Neural cell (in vitro differentiated cells): ENCODE results near the gene JAKMIP3. TPM values are rescaled to one million over a fixed set of nuclear protein-coding genes. Genes with fewer than 3 reads are reported as not detected.

Experiments used
- H2AFZ ChIP-seq: fragments of 200-600, 300-800 bp; sonication (generic), shearing (Covaris generic); 2 replicates; pipeline ENCODE4 v1.6.0; 2014; ENCODE audit warnings: low read depth, mild to moderate bottlenecking, antibody characterized with exemption, low read length, moderate library complexity
- H3F3A ChIP-seq: fragments of 200-600 bp; shearing (Covaris generic); 2 replicates; pipeline ENCODE4 v1.6.1; 2016; ENCODE audit warnings: mild to moderate bottlenecking, moderate library complexity, mixed read lengths, antibody characterized with exemption, low read length; ENCODE audit not compliant: insufficient read depth, poor library complexity, severe bottlenecking
- H3K27ac ChIP-seq: fragments of 200-600, 300-800 bp; sonication (generic), shearing (Covaris generic); 2 replicates; pipeline ENCODE4 v1.5.1; 2014; ENCODE audit warnings: mild to moderate bottlenecking, low read length, moderate library complexity
- H3K27me3 ChIP-seq: fragments of 300-800, 200-600 bp; sonication (generic), shearing (Covaris generic); 2 replicates; pipeline ENCODE4 v1.6.0; 2014; ENCODE audit warnings: mild to moderate bottlenecking, low read depth, low read length, moderate library complexity; ENCODE audit not compliant: insufficient read depth
- H3K36me3 ChIP-seq: fragments of 300-800, 200-600 bp; sonication (generic), shearing (Covaris generic); 2 replicates; pipeline ENCODE4 v1.5.1; 2014; ENCODE audit warnings: mild to moderate bottlenecking, antibody characterized with exemption, low read length, moderate library complexity; ENCODE audit not compliant: insufficient read depth
- H3K4me2 ChIP-seq: fragments of 300-800, 200-600 bp; sonication (generic), shearing (Covaris generic); 2 replicates; pipeline ENCODE4 v1.6.0; 2014; ENCODE audit warnings: mild to moderate bottlenecking, low read length
- H3K4me3 ChIP-seq: fragments of 300-800, 200-600 bp; sonication (generic), shearing (Covaris generic); 2 replicates; pipeline ENCODE4 v1.5.1; 2014; ENCODE audit warnings: mild to moderate bottlenecking, low read length, moderate library complexity
- H3K79me2 ChIP-seq: fragments of 200-600 bp; shearing (Covaris generic); replicated peaks from 2 replicates; pipeline ENCODE4 v1.6.0; 2014; ENCODE audit warnings: mild to moderate bottlenecking, low read length, moderate library complexity; ENCODE audit not compliant: insufficient read depth
- H3K9ac ChIP-seq: fragments of 300-800, 200-600 bp; sonication (generic), shearing (Covaris generic); 2 replicates; pipeline ENCODE4 v1.6.1; 2016; ENCODE audit warnings: mild to moderate bottlenecking, low read length, mixed read lengths
- H3K9me2 ChIP-seq: fragments of 200-600 bp; shearing (Covaris generic); 2 replicates; pipeline ENCODE4 v1.6.1; 2016; ENCODE audit warnings: mild to moderate bottlenecking, low read length, mixed read lengths; ENCODE audit not compliant: insufficient read depth
- H3K9me3 ChIP-seq: fragments of 200-600, 300-800 bp; sonication (generic), shearing (Covaris generic); 2 replicates; pipeline ENCODE4 v1.6.1; 2016; ENCODE audit warnings: mild to moderate bottlenecking, mixed run types, low read length, moderate library complexity, mixed read lengths
- H4K20me1 ChIP-seq: fragments of 200-600 bp; shearing (Covaris generic); 2 replicates; pipeline ENCODE4 v1.6.1; 2016; ENCODE audit warnings: mild to moderate bottlenecking, mixed run types; ENCODE audit not compliant: insufficient read depth
- EP300 ChIP-seq: fragments of 450-650 bp; conservative IDR thresholded peaks from 2 replicates; pipeline ENCODE4 v1.6.1; 2014; ENCODE audit warnings: antibody characterized with exemption, mild to moderate bottlenecking, moderate library complexity; ENCODE audit not compliant: poor library complexity, severe bottlenecking
- EZH2 ChIP-seq: fragments of 200-600, 300-800 bp; shearing (Covaris generic), sonication (generic); IDR thresholded peaks from 2 replicates; pipeline ENCODE4 v1.6.1; 2014; ENCODE audit warnings: antibody characterized with exemption, low read length, borderline replicate concordance, mild to moderate bottlenecking; ENCODE audit not compliant: insufficient read depth, poor library complexity, severe bottlenecking
- MXI1 ChIP-seq: fragments of 450-650 bp; conservative IDR thresholded peaks from 2 replicates; pipeline ENCODE4 v1.6.1; 2014; ENCODE audit warnings: antibody characterized with exemption, mild to moderate bottlenecking; ENCODE audit not compliant: poor library complexity, severe bottlenecking
- POLR2AphosphoS5 ChIP-seq: IDR thresholded peaks from 2 replicates; pipeline ENCODE4 v1.6.1; 2012
- RAD21 ChIP-seq: fragments of 450-650 bp; conservative IDR thresholded peaks from 2 replicates; pipeline ENCODE4 v1.6.1; 2014; ENCODE audit warnings: antibody characterized with exemption, mild to moderate bottlenecking, moderate library complexity
- SMC3 ChIP-seq: fragments of 450-650 bp; conservative IDR thresholded peaks from 2 replicates; pipeline ENCODE4 v1.6.1; 2014; ENCODE audit warnings: antibody characterized with exemption, mild to moderate bottlenecking, moderate library complexity; ENCODE audit not compliant: poor library complexity
- TAF1 ChIP-seq: IDR thresholded peaks from 2 replicates; pipeline ENCODE4 v1.6.1; 2012; ENCODE audit warnings: low read depth
- polyA plus RNA-seq: library from polyadenylated mRNA; depleted of rRNA; stranded (reverse); fragments of >200 nt; gene quantifications from 2 replicates; pipeline ENCODE4 v1.2.3, GENCODE V29; 2014
- TF ChIP-seq, protein P1 (sequence below): IDR thresholded peaks from 2 replicates; pipeline ENCODE4 v1.6.1; 2012; ENCODE audit warnings: borderline replicate concordance
- TF ChIP-seq, protein P2 (sequence below): fragments of 450-650 bp; IDR thresholded peaks from 2 replicates; pipeline ENCODE4 v1.5.1; 2014; ENCODE audit warnings: antibody characterized with exemption, mild to moderate bottlenecking, moderate library complexity; ENCODE audit not compliant: poor library complexity, severe bottlenecking

Gene JAKMIP3
- polyA plus RNA-seq, 1 donor from 2014 or later, result 5.1 TPM

DNA sequence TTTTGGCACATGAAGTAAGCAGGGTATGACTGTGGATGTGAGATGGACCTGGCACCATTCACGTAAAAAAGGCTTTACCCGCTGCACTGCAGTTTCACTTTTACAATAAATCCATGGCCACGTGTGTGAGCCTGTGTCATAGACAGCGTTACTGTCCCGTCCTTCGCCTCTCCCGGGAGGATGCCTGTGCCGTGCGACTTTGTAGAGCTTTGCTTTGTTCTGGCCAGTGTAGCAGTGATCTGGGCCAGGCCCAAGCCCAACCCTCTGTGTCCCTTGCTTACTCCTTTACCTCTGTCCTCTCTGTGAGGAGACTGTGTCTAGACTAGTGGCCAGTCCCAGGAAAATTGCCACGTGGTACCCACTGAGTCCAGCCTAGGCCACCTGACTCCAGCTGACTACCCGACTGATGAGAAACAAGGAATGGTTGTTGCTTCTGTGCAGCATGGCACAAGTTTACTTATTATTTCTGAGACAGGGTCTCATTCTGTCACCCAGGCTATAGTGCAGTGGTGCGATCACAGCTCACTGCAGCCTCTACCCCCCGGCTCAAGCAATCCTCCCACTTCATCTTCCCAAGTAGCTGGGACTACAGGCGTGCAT is 48.1 kb downstream of the JAKMIP3 start:
- TF ChIP-seq MXI1, result no peak
- TF ChIP-seq EZH2, result no peak
- no peak for TF ChIP-seq RAD21
- TF ChIP-seq, protein P1, sequence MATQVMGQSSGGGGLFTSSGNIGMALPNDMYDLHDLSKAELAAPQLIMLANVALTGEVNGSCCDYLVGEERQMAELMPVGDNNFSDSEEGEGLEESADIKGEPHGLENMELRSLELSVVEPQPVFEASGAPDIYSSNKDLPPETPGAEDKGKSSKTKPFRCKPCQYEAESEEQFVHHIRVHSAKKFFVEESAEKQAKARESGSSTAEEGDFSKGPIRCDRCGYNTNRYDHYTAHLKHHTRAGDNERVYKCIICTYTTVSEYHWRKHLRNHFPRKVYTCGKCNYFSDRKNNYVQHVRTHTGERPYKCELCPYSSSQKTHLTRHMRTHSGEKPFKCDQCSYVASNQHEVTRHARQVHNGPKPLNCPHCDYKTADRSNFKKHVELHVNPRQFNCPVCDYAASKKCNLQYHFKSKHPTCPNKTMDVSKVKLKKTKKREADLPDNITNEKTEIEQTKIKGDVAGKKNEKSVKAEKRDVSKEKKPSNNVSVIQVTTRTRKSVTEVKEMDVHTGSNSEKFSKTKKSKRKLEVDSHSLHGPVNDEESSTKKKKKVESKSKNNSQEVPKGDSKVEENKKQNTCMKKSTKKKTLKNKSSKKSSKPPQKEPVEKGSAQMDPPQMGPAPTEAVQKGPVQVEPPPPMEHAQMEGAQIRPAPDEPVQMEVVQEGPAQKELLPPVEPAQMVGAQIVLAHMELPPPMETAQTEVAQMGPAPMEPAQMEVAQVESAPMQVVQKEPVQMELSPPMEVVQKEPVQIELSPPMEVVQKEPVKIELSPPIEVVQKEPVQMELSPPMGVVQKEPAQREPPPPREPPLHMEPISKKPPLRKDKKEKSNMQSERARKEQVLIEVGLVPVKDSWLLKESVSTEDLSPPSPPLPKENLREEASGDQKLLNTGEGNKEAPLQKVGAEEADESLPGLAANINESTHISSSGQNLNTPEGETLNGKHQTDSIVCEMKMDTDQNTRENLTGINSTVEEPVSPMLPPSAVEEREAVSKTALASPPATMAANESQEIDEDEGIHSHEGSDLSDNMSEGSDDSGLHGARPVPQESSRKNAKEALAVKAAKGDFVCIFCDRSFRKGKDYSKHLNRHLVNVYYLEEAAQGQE, result no peak
- TF ChIP-seq, protein P2, sequence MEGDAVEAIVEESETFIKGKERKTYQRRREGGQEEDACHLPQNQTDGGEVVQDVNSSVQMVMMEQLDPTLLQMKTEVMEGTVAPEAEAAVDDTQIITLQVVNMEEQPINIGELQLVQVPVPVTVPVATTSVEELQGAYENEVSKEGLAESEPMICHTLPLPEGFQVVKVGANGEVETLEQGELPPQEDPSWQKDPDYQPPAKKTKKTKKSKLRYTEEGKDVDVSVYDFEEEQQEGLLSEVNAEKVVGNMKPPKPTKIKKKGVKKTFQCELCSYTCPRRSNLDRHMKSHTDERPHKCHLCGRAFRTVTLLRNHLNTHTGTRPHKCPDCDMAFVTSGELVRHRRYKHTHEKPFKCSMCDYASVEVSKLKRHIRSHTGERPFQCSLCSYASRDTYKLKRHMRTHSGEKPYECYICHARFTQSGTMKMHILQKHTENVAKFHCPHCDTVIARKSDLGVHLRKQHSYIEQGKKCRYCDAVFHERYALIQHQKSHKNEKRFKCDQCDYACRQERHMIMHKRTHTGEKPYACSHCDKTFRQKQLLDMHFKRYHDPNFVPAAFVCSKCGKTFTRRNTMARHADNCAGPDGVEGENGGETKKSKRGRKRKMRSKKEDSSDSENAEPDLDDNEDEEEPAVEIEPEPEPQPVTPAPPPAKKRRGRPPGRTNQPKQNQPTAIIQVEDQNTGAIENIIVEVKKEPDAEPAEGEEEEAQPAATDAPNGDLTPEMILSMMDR, result no peak
- no peak for TF ChIP-seq TAF1
- TF ChIP-seq EP300, result no peak
- no peak for TF ChIP-seq SMC3
- TF ChIP-seq POLR2AphosphoS5, result no peak
- no peaks in the 10 kb centered on the region for H3K36me3 ChIP-seq
- H3F3A ChIP-seq, result no peaks in the 10 kb centered on the region
- no peak overlapping the region for H2AFZ ChIP-seq
- no peaks in the 10 kb centered on the region for H3K9me3 ChIP-seq
- H3K4me2 ChIP-seq, result no peak overlapping the region
- H3K9ac ChIP-seq, result no peak overlapping the region
- no peak overlapping the region for H3K27ac ChIP-seq
- no peaks in the 10 kb centered on the region for H3K79me2 ChIP-seq
- H3K4me3 ChIP-seq, result no peak overlapping the region
- no peaks in the 10 kb centered on the region for H3K9me2 ChIP-seq
- H3K27me3 ChIP-seq, result no peaks in the 10 kb centered on the region
- no peaks in the 10 kb centered on the region for H4K20me1 ChIP-seq

DNA sequence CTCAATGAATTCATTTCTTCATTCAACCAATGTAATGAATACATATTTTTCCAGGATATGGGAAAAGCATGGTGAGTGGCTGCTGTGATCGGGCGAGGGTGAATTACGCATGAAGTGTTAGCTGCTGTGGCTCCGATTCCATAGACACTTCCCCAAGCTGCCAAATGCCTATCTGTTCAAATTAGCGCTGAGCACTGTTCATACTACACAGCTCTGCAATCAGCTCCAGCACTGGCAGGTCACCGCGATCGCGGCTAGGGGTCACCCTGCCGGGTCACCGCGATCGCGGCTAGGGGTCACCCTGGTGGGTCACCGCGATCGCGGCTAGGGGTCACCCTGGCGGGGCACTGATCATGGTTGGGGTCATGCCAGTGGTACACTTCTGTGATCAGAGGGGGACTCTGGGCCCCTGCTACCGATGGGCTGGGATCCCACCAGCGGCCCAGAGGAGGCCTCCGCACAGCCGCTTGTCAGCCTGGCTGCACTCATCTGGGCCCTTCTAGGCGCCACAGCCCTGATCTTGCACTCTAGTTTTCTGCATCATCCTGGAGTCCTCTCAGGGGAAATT is 49.3 kb downstream of the JAKMIP3 start:
- Histone ChIP-seq H3F3A (no peaks in the 10 kb centered on the region), H3K4me2 (no peak overlapping the region), H3K79me2 (no peaks in the 10 kb centered on the region), H3K27ac (no peak overlapping the region), H2AFZ (no peak overlapping the region), H4K20me1 (no peaks in the 10 kb centered on the region), H3K9ac (no peak overlapping the region), H3K36me3 (no peaks in the 10 kb centered on the region), H3K27me3 (no peaks in the 10 kb centered on the region), H3K9me2 (no peaks in the 10 kb centered on the region), H3K9me3 (no peaks in the 10 kb centered on the region), H3K4me3 (no peak overlapping the region)
- TF ChIP-seq, protein P1, result no peak
- no peak for TF ChIP-seq RAD21
- TF ChIP-seq EZH2, result no peak
- TF ChIP-seq, protein P2, result no peak
- no peak for TF ChIP-seq POLR2AphosphoS5
- TF ChIP-seq TAF1, result no peak
- TF ChIP-seq MXI1, result no peak
- no peak for TF ChIP-seq SMC3
- TF ChIP-seq EP300, result no peak
